Activated CD4-positive, alpha-beta T cell treated with anti-CD3 and anti-CD28 coated beads for 4 hours (primary cell): Measurements from ENCODE around the gene DPY19L2.
"Not testable (repeated sequence)": the region's sequence is repeated elsewhere in the genome, so short reads cannot be mapped to it uniquely, and the experiment has no call there.

ENCODE experiments used
- DNase-seq, 2 donors: peaks; one replicate each; pipeline ENCODE4 v3.0.0-alpha.2; 2020

DPY19L2 gene

DNA sequence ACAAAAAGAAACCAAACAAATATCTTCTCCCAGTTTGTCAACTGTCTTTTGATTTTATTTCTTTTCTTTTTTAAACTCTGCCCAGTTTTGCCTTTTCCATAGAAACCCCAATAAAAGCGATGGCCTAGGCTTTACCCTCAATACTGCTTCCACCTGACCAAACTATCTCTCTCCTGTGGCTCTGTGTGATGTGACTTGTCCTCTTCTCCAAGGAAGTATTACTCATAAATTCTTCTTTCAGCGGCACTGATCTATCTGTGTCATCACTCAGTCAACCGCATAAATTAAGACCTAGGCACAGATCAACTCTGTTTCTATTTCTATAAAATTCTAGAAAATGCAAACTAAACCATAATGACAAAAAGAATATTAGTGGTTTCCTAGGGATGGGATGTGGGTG is 9.8 kb downstream of the DPY19L2 start:
- DNase-seq: not testable (repeated sequence)

DNA sequence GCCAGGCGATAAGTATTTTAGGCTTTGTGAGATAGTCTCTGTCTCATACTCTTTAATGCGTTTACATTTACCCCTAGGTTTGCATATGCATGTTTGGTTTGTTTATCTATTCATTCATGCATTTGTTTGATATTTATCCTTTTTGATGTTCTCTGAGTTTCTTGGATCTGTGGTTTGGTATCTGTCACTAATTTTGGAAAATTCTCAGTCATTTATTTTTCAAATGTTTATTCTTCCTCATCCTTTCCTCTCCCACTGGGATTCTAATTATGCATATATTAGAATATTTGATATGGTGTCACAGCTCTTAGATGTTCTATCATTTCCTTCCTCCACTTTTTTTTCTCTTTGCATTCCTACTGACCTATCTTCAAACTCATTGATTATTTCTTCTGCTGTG is 11.9 kb downstream of the DPY19L2 start:
- DNase-seq: not testable (repeated sequence)

DNA sequence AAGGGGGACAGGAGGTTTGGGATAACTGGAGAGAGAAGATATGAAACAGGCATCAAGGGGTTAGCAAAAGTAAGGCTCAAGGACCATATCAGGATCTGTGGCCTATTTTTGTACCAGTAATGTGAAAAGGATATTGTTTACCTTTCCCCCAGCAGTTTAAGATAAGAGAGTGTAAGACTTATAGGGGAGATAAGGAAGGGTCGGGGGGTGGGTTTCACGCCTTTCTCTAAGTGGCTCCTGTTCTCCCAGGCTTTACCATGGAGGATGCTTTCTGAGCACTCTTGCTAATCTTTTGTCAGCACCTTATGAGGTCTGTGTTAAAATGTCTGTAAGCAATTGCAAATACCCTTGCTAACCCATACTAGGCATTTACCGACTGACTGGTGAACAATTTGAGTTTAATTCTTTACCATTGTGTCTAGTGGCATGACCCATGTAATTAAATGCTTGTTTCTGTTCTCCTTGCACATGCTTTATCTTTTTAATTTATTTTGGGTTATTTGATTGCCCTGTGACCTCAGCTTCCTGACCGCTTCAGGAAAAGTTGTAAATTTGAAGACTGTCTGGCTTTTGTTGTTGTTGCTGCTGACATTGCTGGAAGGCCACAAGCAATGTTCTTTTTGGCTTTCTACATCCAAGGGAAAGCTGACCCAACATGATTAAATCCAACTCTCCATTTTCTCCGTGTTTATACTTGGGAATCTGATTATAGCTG is 12.6 kb downstream of the DPY19L2 start:
- not testable (repeated sequence) for DNase-seq

DNA sequence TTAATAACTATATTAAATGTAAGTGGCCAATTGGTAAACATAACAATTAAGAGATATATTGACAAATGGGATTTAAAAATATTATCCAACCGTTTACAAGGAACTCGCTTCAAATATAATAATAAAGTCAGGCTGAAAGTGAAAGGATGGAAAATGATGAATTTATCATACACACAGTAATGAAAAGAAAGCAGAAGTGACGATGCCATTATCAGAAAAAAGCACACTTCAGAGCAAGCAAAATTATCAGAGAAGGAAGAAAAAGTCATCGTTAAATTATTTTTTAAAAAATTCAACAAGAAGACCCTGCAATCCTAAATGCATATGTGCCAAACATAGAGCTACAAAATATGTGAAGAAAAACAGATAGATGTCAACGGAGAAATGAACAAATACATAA is 13.8 kb downstream of the DPY19L2 start:
- DNase-seq: not testable (repeated sequence)

DNA sequence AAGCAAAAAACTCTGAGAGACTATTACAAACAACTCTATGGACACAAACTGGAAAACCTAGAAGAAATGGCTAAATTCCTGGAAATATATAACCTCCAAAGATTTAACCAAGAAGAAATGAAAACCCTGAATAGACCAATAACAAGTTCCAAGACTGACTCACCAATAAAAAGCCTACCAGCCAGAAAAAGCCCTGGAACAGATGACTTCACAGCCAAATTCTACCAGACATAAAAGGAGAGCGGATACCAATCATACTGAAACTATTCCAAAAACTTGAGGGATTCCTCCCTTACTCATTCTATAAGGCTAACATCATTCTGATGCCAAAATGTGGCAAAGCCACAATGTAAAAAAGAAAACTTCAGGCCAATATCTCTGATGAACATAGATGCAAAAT is 18.8 kb downstream of the DPY19L2 start:
- not testable (repeated sequence) for DNase-seq

DNA sequence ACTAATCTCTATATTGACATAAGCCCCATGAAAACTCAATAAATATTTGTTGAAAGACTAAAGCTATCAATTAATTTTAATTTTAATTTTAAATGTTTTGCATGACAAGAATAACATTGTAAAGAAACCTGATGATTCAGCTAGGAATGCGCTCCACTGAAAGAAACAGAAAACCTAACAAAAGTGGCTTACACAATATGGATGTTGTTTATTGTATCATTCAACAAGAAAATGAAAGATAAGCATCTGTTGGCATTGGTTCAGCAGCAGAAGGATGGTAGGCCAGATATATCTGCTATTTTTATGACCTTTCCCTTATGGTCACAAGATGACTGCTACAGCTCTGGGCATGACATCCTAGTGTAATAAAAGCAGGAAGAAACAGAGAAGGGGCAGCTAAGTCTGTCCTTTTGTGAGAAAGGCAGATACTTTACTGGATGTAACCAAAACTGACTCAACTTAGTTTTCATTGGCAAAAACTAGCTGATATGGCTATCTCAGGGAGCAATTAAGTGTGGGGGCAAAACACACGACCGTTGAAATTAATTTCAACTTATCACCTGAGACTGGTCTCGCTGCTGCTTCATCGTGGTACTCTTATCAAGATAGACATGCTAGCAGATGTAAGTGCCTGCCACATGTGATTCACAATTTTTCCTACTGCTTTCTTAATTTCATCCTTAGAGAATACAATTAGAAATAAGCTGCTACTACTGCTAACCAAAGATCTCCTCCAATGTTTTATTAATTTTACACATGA is 24.7 kb downstream of the DPY19L2 start:
- not testable (repeated sequence) for DNase-seq

DNA sequence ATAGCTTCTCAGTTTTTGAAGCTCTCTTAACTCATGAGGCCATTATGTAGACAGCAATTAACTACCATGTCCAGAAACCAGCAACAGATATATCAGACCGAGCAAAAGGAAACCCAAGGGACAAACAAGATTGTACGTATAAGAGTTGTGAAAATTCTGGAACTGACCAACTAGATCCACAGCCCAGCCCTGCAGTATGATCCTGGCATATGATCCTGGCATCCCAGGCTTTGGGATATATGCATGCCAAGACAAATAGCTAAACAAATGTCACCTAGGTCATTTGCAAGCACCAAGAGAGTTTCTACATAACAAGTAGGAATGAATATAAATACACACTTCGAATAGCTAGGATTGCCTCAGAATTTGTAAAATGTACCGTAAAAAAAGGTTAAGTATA is 44.0 kb downstream of the DPY19L2 start:
- not testable (repeated sequence) for DNase-seq

DNA sequence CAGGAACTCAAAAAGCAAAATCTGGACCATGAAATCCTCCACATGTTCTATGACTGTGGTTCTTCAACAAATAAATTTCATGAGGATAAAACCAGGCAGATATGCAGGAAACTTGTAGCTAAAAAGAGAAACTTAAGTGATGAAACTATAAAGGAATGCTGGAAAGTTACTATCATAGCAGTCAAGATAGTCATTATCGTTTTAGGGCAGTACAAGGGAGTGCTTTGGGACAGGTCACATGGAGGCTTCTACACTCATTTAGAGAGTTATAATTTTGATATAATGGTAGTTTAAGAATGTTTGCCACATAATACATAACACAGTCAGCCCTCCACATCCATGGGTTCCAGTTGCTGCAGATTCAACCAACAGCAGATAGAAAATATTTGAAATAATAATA is 52.7 kb downstream of the DPY19L2 start:
- not testable (repeated sequence) for DNase-seq

DNA sequence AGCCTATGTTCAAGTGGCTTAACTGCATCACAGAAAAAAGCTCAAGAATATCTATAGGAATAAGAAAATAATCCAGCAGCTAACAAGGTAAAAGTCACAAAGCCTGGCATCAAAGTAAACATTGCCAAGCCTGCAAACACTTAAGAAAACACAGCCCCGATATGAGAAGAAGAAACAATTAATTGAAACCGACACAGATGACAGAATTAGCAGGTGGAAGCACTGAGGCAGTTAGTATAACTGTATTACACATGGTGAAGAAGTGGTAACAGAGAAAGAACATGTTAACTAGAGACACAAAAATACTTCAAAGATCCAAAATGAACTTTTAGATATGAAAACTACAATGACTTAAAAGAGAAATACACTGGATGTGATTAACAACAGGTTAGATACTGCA is 57.0 kb downstream of the DPY19L2 start:
- not testable (repeated sequence) for DNase-seq

DNA sequence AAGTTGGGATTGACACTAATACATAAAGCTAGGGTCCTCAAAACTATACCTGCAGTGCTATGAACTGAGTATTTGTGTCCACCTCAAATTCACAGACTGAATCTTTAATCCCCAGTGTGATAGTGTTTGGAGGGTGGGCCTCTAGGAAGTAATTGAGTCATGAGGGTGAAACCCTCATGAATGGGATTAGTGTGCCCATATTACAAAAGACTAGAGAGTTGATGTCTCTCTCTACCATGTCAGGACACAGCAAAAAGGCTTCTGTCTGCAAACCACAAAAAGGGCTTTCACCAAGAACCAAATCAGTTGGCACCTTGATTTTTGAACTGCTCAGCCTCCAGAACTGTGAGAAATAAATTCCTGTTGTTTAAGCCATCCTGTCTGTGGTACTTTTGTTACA is 59.0 kb downstream of the DPY19L2 start:
- not testable (repeated sequence) for DNase-seq

DNA sequence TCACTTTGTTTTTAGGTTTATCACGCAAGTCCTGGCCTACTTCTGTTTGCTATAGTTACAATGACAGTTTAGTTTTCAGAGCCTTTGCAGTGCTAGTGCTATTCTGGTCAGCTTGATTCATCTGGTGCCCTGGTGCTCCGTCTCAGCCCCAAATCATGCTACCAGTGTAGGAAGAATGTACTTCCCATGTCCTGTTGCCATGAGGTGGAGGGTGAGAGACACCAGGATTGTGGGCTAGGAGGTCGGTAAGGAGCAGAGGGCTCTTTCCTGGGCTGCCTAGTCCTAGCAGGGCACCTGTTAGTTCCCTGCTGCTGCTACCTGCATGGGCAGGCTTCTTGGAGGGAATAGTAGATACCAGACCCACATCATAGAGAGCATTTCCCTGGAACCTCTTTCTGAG is 63.3 kb downstream of the DPY19L2 start:
- not testable (repeated sequence) for DNase-seq

DNA sequence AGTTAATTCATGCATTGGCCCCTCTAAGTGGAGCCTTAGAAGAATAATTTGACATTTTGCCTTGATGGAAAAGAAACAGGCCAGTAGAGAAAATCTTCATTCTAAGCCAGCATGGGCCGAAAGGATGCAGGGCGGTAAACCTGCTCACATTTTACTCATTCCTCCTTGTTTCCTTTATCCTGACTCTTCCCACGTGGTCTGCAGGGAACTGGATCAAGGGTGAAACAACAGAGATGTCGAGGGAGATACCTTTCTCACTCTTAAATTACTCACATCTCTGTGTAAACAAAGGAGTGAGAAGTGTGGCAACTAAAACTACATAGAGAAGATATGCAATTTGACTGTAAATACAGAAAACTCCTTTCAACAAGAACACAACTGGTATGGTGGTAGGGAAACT is 73.5 kb downstream of the DPY19L2 start:
- not testable (repeated sequence) for DNase-seq

DNA sequence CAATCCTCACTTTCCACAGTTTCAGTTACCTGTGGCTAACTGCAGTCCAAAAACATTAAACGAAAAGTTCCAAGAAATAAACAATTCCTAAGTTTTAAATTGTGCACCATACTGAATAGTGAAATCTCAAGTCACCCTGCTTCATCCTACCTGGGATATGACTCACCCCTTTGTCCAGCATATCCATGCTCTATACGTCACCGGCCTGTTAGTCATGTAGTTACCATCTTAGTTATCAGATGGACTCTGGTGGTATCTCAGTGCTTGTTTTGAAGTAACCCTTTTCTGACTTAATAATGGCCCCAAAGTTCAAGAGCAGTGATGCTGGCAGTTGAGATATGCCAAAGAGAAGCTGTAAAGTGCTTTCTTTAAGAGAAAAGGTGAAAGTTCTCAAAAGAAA is 83.9 kb downstream of the DPY19L2 start:
- not testable (repeated sequence) for DNase-seq

DNA sequence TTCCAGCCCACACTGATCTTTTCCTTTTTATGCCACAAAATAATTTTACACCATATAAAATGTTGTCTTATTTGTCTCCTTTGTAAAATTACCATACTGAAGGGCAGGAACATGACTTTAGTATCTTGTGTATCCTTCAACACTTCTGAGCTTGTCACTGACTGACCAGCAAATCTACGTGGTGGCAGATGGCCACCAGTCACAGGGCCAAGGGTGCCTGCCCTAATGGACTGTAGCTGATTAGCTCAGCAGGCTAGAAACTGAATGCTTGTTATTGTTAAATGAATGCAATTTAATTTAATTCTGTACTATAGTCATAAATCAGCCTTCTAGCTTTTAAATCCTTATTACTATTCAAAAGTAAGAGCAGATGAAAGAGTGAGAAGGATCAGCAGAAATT is 85.0 kb downstream of the DPY19L2 start:
- DNase-seq: not testable (repeated sequence)

DNA sequence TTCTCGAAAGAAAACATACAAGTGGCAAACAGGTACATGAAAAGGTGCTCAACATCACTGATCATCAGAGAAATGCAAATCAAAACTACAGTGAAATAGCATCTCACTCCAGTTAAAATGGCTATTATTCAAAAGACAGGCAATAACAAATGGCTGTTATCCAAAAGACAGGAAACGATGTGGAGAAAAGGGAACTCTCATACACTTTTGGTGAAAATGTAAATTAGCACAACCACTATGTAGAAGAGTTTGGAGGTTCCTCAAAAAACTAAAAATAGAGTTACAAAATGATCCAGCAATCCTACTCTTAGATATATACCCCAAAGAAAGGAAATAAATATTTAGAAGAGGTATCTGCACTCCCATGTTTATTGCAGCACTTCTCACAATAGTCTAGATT is 90.7 kb downstream of the DPY19L2 start:
- not testable (repeated sequence) for DNase-seq

DNA sequence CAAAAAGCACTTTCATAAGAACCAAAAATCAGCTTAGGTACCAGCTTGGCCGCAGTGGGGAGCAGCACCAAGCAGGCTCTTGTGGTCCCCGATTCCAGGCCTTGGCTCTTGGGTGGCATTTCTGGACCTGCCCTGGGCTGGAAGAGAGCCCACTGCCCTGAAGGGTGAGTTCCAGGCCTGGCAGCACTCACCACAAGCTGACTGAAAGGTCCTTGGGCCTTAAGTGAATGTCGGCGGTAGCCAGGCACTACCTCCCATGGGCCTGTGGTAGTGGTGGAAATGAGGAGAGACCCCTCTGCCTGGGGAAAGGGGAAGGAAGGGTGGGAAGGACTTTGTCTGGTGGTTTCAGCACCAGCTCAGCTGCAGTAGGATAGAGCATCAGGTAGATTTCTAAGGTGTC is 96.3 kb downstream of the DPY19L2 start:
- not testable (repeated sequence) for DNase-seq

DNA sequence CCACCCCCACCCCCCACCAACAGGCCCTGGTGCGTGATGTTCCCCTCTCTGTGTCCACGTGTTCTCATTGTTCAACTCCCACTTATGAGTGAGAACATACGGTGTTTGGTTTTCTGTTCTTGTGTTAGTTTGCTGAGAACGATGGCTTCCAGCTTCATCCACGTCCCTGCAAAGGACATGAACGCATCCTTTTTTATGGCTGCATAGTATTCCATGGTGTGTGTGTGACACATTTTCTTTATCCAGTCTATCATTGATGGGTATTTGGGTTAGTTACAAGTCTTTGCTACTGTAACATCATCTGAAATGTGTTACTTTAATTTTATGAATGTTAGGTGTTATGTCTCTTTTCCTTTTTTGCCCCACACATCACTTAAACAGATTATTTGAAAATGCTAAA is 109.8 kb downstream of the DPY19L2 start:
- DNase-seq: not testable (repeated sequence)

DNA sequence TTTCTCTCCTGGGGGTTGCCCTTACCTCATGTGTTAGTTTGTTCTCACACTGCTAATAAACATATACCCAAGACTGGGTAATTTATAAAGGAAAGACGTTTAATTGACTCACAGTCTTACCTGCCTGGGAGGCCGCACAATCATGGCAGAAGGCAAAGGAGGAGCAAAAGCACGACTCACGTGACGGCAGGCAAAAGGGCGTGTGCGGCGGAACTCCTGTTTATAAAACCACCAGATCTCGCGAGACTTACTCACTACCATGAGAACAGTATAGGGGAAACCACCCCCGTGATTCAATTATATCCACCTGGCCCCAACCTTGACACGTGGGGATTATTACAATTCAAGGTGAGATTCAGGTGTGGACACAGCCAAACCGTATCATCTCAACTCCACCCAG is 116.9 kb downstream of the DPY19L2 start:
- DNase-seq: not testable (repeated sequence)

DNA sequence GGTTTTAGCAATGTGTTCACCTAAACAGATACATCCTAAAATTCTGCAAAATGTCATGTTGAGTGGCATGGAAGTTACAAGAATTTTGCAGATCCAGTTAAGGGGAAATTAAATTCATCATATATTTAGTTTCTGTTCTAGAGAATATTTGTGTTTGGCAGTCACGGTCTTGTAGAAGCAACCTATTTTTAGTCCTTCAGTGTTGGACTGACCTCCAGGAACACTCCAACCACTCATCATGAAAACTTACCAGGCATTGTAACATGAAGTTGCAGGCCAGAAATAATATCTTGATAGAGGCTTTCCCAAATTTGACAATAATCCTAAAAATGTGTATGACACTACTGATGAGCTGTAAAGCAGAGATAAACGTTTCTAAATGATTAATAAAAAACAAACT is 119.3 kb downstream of the DPY19L2 start:
- DNase-seq: not testable (repeated sequence)

DNA sequence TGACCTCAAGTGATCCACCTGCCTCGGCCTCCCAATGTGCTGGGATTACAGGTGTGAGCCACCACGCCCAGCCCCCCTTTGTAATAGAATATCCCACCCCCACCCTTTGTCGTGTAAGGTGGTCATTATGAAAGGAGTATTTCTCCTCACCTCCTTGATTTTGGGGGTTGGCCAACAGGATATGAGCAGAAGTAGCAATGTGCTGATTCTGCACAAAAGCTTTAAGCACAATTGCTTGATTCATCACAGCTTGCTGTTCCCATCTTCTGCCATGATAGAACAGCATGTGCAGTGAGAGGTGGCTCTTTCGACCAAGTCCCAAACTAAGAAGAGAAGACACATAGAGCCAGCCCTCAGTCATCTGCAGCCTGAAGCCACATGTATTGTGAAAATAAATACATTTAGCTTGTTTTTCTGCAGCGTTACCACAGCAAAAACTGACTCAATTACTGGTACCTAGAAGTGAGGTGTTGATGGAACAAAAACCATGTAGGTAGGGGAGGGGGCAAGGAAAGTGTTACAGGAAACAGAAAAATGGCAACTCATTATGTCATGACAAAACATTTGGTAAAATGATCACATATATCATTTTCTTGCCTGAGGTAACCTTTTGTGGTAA is 122.9 kb downstream of the DPY19L2 start:
- not testable (repeated sequence) for DNase-seq

DNA sequence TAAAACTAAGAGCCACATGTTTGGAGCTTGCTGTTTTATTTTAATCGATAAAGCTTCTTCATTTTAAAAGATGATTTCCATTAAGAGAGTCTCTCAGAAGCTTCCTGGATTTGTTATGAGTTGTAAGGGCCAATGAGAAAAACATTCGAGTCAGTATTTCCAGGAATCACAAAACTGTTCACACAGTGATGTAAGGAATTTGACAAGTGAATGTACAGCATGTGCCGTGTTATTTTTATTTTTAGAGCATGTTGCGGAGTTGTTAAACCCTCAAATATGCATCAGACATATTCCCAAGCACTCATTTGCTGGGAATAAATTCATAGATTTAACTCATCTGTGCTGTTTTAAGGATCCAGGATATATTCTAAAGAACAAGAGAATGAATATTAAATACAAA is 129.6 kb downstream of the DPY19L2 start:
- DNase-seq: not testable (repeated sequence)

DNA sequence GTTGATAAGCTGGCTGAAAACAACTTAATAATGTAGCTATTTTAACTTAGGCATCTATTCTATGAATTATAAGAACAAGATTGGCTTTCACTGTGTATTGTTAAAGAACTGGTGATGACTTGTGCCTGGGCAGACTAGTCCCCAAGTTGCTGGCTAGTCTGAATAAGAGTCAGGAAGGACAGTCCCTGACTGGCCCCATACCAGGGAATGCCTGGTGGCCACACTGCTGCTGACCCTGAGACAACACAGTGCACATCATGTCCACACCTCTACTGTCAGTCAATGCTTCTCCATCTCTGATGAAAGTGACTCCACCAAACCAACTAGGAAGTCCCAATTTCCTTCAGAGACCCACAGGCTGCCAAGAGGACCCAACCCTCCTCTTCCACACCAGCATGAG is 130.5 kb downstream of the DPY19L2 start:
- DNase-seq: not testable (repeated sequence)

DNA sequence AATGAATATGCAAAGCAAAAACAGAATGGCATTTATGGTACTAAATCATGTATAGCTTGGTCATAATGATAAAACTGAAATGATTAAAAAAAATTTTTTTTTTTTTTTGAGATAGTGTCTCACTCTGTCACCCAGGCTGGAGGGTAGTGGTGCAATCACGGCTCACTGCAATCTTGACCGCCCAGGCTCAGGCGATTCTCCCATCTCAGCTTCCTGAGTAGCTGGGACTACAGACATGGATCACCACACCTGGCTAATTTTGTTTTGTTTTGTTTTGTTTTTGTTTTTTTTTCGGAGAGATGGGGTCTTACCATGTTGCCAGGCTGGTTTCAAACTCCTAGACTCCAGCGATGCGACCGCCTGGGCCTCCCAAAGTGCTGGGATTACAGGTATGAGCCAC is 138.7 kb downstream of the DPY19L2 start:
- DNase-seq: not testable (repeated sequence)

DNA sequence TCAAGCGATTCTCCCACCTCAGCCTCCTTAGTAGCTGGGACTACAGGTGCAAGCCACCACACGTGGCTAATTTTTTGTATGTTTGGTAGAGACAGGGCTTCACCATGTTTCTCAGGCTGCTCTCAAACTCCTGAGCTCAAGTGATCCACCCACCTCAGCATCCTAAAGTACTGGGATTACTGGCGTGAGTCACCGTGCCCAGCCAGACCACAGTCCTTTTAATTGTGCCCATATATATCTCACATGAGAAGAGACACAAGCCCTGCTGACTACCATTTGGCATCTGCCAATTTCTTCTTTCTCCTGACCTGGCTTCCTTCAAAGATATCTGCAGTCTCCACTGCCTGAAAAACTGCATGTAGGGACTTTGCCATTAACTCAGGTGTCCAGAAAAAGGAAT is 142.5 kb downstream of the DPY19L2 start:
- no peak for DNase-seq
